AG09319 (cell line): ENCODE results near the gene TRMT44.

Experiments
- DNase-seq: peaks from one replicate; pipeline ENCODE4 v3.0.0-alpha.2; 2010; ENCODE audit warnings: low read depth; ENCODE audit errors: extremely low read depth
- CTCF ChIP-seq: IDR thresholded peaks from 2 replicates; pipeline ENCODE4 v1.5.1; 2011; ENCODE audit warnings: low read depth, mild to moderate bottlenecking, inconsistent platforms, low read length, moderate library complexity

The TRMT44 gene

GRCh38 chr4:8471211-8471875, 30.8 kb downstream of the TRMT44 start:
- no peak for DNase-seq
- TF ChIP-seq CTCF: no peak

GRCh38 chr4:8472158-8472688, 31.6 kb downstream of the TRMT44 start:
- DNase-seq: no peak
- TF ChIP-seq CTCF: no peak

GRCh38 chr4:8472689-8473197, 32.2 kb downstream of the TRMT44 start:
- peak; percentile 91 for DNase-seq
- TF ChIP-seq CTCF: no peak

- DNase-seq: peak; percentile 5
- peak; percentile 25 for TF ChIP-seq CTCF
These were observed 32.8 kb downstream of the TRMT44 start for GRCh38 chr4:8473198-8473919.

- TF ChIP-seq CTCF: no peak
- no peak for DNase-seq
These were observed 33.5 kb downstream of the TRMT44 start for GRCh38 chr4:8473920-8474590.

GRCh38 chr4:8474856-8475255, 34.3 kb downstream of the TRMT44 start:
- DNase-seq: no peak
- no peak for TF ChIP-seq CTCF
